Spleen (tissue), 11 donors: ENCODE data around the gene MEIS2. TPM values are rescaled to one million over a fixed set of nuclear protein-coding genes. Genes with fewer than 3 reads are reported as not detected.

Experiments
- DNase-seq: peaks from one replicate; pipeline ENCODE4 v3.0.0-alpha.2; 2020
- H3K27ac ChIP-seq, 8 donors: fragments of 200-600 bp; sonication (generic) in 7 of 8; 1 replicate in 4 of 8; 2 replicates in 4 of 8; pipeline versions ENCODE4 v1.5.0 to v1.8.0; 2016 to 2021; ENCODE audit warnings: inconsistent platforms in 4 of 8, mild to moderate bottlenecking in 4 of 8, moderate library complexity in 1 of 8
- H3K27me3 ChIP-seq, 7 donors: fragments of 200-600 bp; sonication (generic) in 6 of 7; replicated peaks in 1 of 7; 1 replicate in 4 of 7; 2 replicates in 3 of 7; pipeline versions ENCODE4 v1.5.0 to v1.8.0; 2016 to 2021; ENCODE audit warnings: inconsistent platforms in 3 of 7, mild to moderate bottlenecking in 1 of 7
- H3K36me3 ChIP-seq, 6 donors: fragments of 200-600 bp; sonication (generic) in 5 of 6; 1 replicate in 4 of 6; 2 replicates in 2 of 6; pipeline versions ENCODE4 v1.5.0 to v1.8.0; 2016 to 2021; ENCODE audit warnings: inconsistent platforms in 2 of 6
- H3K4me1 ChIP-seq, 6 donors: fragments of 200-600 bp; sonication (generic) in 5 of 6; 1 replicate in 3 of 6; 2 replicates in 3 of 6; pipeline versions ENCODE4 v1.5.0 to v1.8.0; 2016 to 2021; ENCODE audit warnings: inconsistent platforms in 3 of 6
- H3K4me3 ChIP-seq, 8 donors: fragments of 200-600 bp; sonication (generic) in 7 of 8; 1 replicate in 4 of 8; 2 replicates in 4 of 8; pipeline versions ENCODE4 v1.5.0 to v1.8.0; 2016 to 2021; ENCODE audit warnings: inconsistent platforms in 4 of 8, mild to moderate bottlenecking in 4 of 8, moderate library complexity in 2 of 8
- H3K9me3 ChIP-seq, 8 donors: fragments of 200-600 bp; sonication (generic) in 7 of 8; 1 replicate in 4 of 8; 2 replicates in 4 of 8; pipeline versions ENCODE4 v1.5.0 to v1.8.0; 2016 to 2021; ENCODE audit warnings: inconsistent platforms in 4 of 8
- CTCF ChIP-seq, 11 experiments: fragments of 200-600 bp in 7 of 11; fragments of 450-650 bp in 4 of 11; sonication (generic) in 4 of 11; IDR thresholded peaks in 8 of 11; conservative IDR thresholded peaks in 3 of 11; 1 replicate in 7 of 11; 2 replicates in 4 of 11; pipeline versions ENCODE4 v1.4.0 to v1.8.0; 2016 to 2021; ENCODE audit warnings: antibody characterized with exemption in 11 of 11, inconsistent platforms in 4 of 11, mild to moderate bottlenecking in 1 of 11
- POLR2A ChIP-seq, 3 donors: fragments of 450-650 bp; IDR thresholded peaks; one replicate each; pipeline ENCODE4 v1.5.1; 2017; ENCODE audit warnings: antibody characterized with exemption in 3 of 3, mild to moderate bottlenecking in 1 of 3
- POLR2AphosphoS5 ChIP-seq, 3 donors: sonication (generic); formaldehyde crosslinking; IDR thresholded peaks; one replicate each; pipeline ENCODE4 v1.5.1; 2017; ENCODE audit warnings: antibody characterized with exemption in 3 of 3
- WGBS, 5 donors: extraction: QIAGEN DNeasy Blood & Tissue Kit in 3 of 5; methylation state at CpG; one replicate each; pipeline versions ENCODE4 v1.1.5 to v1.1.7; 2013 to 2018; 5-methylcytosine and 5-hydroxymethylcytosine counted together
- intact Hi-C: fragments of 100-400 bp; cut with DNase I; formaldehyde crosslinking; loops from one replicate; pipeline ENCODE4 v1.15.0; 2023; ENCODE audit warnings: low total_unique reads
- polyA plus RNA-seq, 3 donors: library from polyadenylated mRNA; stranded (reverse); fragments of 200-250 nt; gene quantifications; one replicate each; pipeline ENCODE4 v1.2.1, GENCODE V29; 2013
- total RNA-seq, 7 donors: library from RNA; depleted of rRNA in 3 of 7; stranded (reverse); fragments of >200 nt in 3 of 7; fragmentation: NEBNext Ultra II Directional in 4 of 7; extraction: Animal tissue kit (Norgen Biotek cat#: 25700) in 4 of 7; gene quantifications; one replicate each; pipeline versions ENCODE4 v1.1.0 to v1.2.1, GENCODE V29; 2016 to 2021
- donor health status: healthy with polysubstance abuse.
- donor health status: DM: no; HTN: no; CAD: no; lungs with moderate emphysema.
- donor health status: DM: no; HTN: no; CAD: no.
- donor health status: Bipolar disorder and iron deficiency.
- donor health status: healthy.
- donor health status: DM: no; HTN: no; CAD: no.
- donor health status: DM: yes; HTN: yes; CAD: no.

Gene MEIS2
- total and polyA plus RNA-seq, 10 donors = 2.6 to 57.2 (median 23.5) TPM

- Histone ChIP-seq H3K4me3 (no peak overlapping the region), H3K9me3 (no peaks in the 10 kb centered on the region), H3K27ac (no peak overlapping the region), H3K27me3 (peaks cover 0 to 6% (median 0%) of the 10 kb centered on the region in 7 donors), H3K4me1 (no peaks in the 10 kb centered on the region), H3K36me3 (no peaks in the 10 kb centered on the region)
- TF ChIP-seq CTCF (IDR thresholded peaks at IDR 0.05 in 8 of 11, conservative IDR thresholded peaks at IDR 0.05 in 3 of 11) (no peak), POLR2A (IDR thresholded peaks at IDR 0.05) (no peak), POLR2AphosphoS5 (IDR thresholded peaks at IDR 0.05) (no peak)
- DNase-seq = no peak
- intact Hi-C loops = no loop called here
Observed at GRCh38 chr15:37142371-37142770, 42.0 kb upstream of the MEIS2 start.

GRCh38 chr15:37140531-37141058 is 40.2 kb upstream of the MEIS2 start:
- H3K9me3 ChIP-seq = no peaks in the 10 kb centered on the region
- no peaks in the 10 kb centered on the region for H3K4me1 ChIP-seq
- peaks cover 0 to 6% (median 0%) of the 10 kb centered on the region in 7 donors for H3K27me3 ChIP-seq
- intact Hi-C loops = no loop called here
- no peak overlapping the region for H3K4me3 ChIP-seq
- no peak overlapping the region for H3K27ac ChIP-seq
- no peak for TF ChIP-seq POLR2AphosphoS5 (IDR thresholded peaks at IDR 0.05)
- no peak for TF ChIP-seq POLR2A (IDR thresholded peaks at IDR 0.05)
- no peak for TF ChIP-seq CTCF (IDR thresholded peaks at IDR 0.05 in 8 of 11, conservative IDR thresholded peaks at IDR 0.05 in 3 of 11)
- no peak for DNase-seq
- 73 to 90% (median 83%) methylated on average over 3 of the region's 3 CpGs for WGBS, 5 donors
- H3K36me3 ChIP-seq = no peaks in the 10 kb centered on the region

GRCh38 chr15:37138591-37139215 is 38.4 kb upstream of the MEIS2 start:
- intact Hi-C loops = no loop called here
- Histone ChIP-seq H3K36me3 (no peaks in the 10 kb centered on the region), H3K9me3 (no peaks in the 10 kb centered on the region), H3K4me1 (peaks cover 0 to 5% (median 0%) of the 10 kb centered on the region in 6 donors), H3K27me3 (peaks cover 0 to 6% (median 0%) of the 10 kb centered on the region in 7 donors), H3K4me3 (no peak overlapping the region), H3K27ac (no peak overlapping the region)
- no peak for DNase-seq
- 25 to 40% (median 32%) methylated on average over 5 of the region's 5 CpGs for WGBS, 5 donors
- TF ChIP-seq CTCF (IDR thresholded peaks at IDR 0.05 in 8 of 11, conservative IDR thresholded peaks at IDR 0.05 in 3 of 11) = no peak
- no peak for TF ChIP-seq POLR2AphosphoS5 (IDR thresholded peaks at IDR 0.05)
- no peak for TF ChIP-seq POLR2A (IDR thresholded peaks at IDR 0.05)

GRCh38 chr15:37137221-37137620 is 36.9 kb upstream of the MEIS2 start:
- Histone ChIP-seq H3K9me3 (no peaks in the 10 kb centered on the region), H3K27ac (no peak overlapping the region), H3K27me3 (peaks cover 0 to 6% (median 0%) of the 10 kb centered on the region in 7 donors), H3K36me3 (no peaks in the 10 kb centered on the region), H3K4me3 (no peak overlapping the region), H3K4me1 (peaks cover 0 to 6% (median 0%) of the 10 kb centered on the region in 6 donors)
- no peak for DNase-seq
- TF ChIP-seq CTCF (IDR thresholded peaks at IDR 0.05 in 8 of 11, conservative IDR thresholded peaks at IDR 0.05 in 3 of 11) (no peak), POLR2AphosphoS5 (IDR thresholded peaks at IDR 0.05) (no peak), POLR2A (IDR thresholded peaks at IDR 0.05) (no peak)
- intact Hi-C loops = no loop called here
- WGBS, 5 donors = 54 to 82% (median 70%) methylated on average over 2 of the region's 2 CpGs
